Colonic mucosa (tissue), 4 donors: ENCODE data around the gene ISCA2. TPM values are rescaled to one million over a fixed set of nuclear protein-coding genes. Genes with fewer than 3 reads are reported as not detected.

Experiments
- DNase-seq: peaks from one replicate; pipeline ENCODE4 v3.0.0-alpha.2; 2020
- H3K27ac ChIP-seq: fragments of 200-600 bp; one replicate; pipeline ENCODE4 v1.8.0; 2021
- H3K27me3 ChIP-seq: fragments of 200-600 bp; one replicate; pipeline ENCODE4 v1.8.0; 2021
- H3K36me3 ChIP-seq: fragments of 200-600 bp; one replicate; pipeline ENCODE4 v1.8.0; 2021
- H3K4me1 ChIP-seq: fragments of 200-600 bp; one replicate; pipeline ENCODE4 v1.8.0; 2021; ENCODE audit warnings: mild to moderate bottlenecking
- H3K4me3 ChIP-seq: fragments of 200-600 bp; one replicate; pipeline ENCODE4 v1.8.0; 2021
- H3K9ac ChIP-seq, 2 donors: one replicate each; pipeline ENCODE4 v1.7.0; 2013; ENCODE audit warnings: control low read depth in 2 of 2, low read depth in 2 of 2, low read length in 2 of 2
- H3K9me3 ChIP-seq: fragments of 200-600 bp; one replicate; pipeline ENCODE4 v1.8.0; 2021
- CTCF ChIP-seq: fragments of 200-600 bp; IDR thresholded peaks from one replicate; pipeline ENCODE4 v1.8.0; 2022; ENCODE audit warnings: antibody characterized with exemption, mild to moderate bottlenecking
- intact Hi-C: fragments of 100-400 bp; cut with DNase I; formaldehyde crosslinking; loops from one replicate; pipeline ENCODE4 v1.14.1; 2022
- total RNA-seq, 2 donors: library from RNA; stranded (reverse); fragmentation: NEBNext Ultra II Directional in 1 of 2; extraction: Animal tissue kit (Norgen Biotek cat#: 25700) in 1 of 2; gene quantifications; one replicate each; pipeline ENCODE4 v1.2.1, GENCODE V29; 2021
- donor health status: healthy.
- donor health status: DM: no; HTN: no; CAD: no.
- donor health status: DM: no; HTN: no; CAD: no.

ISCA2 gene
- total RNA-seq, 2 donors from 2014 or later, result 42.0 to 43.1 TPM

DNA sequence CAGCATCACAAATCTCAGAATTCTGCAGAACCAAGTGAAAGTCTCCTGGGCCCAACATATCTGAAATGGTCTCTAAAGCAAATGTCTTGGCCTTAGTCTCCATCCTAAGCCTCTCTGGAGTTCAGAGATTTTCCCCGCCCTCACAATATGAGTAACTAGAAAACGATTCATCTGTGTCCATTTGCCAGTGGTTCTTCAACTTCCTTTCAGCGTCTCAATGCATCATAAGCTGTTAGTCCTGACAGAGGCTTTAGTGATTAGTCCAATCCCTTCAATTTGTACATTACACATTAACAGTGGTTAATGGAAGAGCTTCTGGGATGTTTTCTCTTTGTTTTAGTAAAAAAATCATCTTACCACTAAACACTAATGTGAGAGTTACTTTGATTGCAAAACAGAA is 17.9 kb upstream of the ISCA2 start:
- Histone ChIP-seq H3K27me3 (no peaks in the 10 kb centered on the region), H3K4me1 (no peaks in the 10 kb centered on the region), H3K27ac (no peak overlapping the region), H3K4me3 (no peak overlapping the region), H3K9ac (no peak overlapping the region), H3K9me3 (no peaks in the 10 kb centered on the region), H3K36me3 (no peaks in the 10 kb centered on the region)
- intact Hi-C loops, result no loop called here
- no peak for TF ChIP-seq CTCF
- no peak for DNase-seq

- H3K36me3 ChIP-seq, result no peaks in the 10 kb centered on the region
- no peaks in the 10 kb centered on the region for H3K9me3 ChIP-seq
- no peak for DNase-seq
- intact Hi-C loops, result no loop called here
- TF ChIP-seq CTCF, result no peak
- H3K9ac ChIP-seq, result no peak overlapping the region
- no peaks in the 10 kb centered on the region for H3K27me3 ChIP-seq
- H3K4me1 ChIP-seq, result no peaks in the 10 kb centered on the region
- no peak overlapping the region for H3K27ac ChIP-seq
- no peak overlapping the region for H3K4me3 ChIP-seq
Measured at GRCh38 chr14:74476107-74476506, 17.5 kb upstream of the ISCA2 start.

GRCh38 chr14:74476607-74477006 is 17.0 kb upstream of the ISCA2 start:
- Histone ChIP-seq H3K4me3 (no peak overlapping the region), H3K4me1 (no peaks in the 10 kb centered on the region), H3K27me3 (no peaks in the 10 kb centered on the region), H3K27ac (no peak overlapping the region), H3K9me3 (no peaks in the 10 kb centered on the region), H3K36me3 (no peaks in the 10 kb centered on the region), H3K9ac (no peak overlapping the region)
- intact Hi-C loops, result no loop called here
- DNase-seq, result no peak
- TF ChIP-seq CTCF, result no peak

GRCh38 chr14:74478996-74479635 is 14.4 kb upstream of the ISCA2 start:
- Histone ChIP-seq H3K27me3 (no peaks in the 10 kb centered on the region), H3K36me3 (no peaks in the 10 kb centered on the region), H3K4me1 (no peaks in the 10 kb centered on the region), H3K4me3 (no peak overlapping the region), H3K27ac (no peak overlapping the region), H3K9me3 (no peaks in the 10 kb centered on the region), H3K9ac (no peak overlapping the region)
- DNase-seq, result no peak
- intact Hi-C loops, result loop anchor here (2.0 kb wide), 1 partner anchor 116 kb away; no protein-coding TSS in a partner anchor
- TF ChIP-seq CTCF, result no peak

- no peak for DNase-seq
- no peak overlapping the region for H3K27ac ChIP-seq
- no peaks in the 10 kb centered on the region for H3K4me1 ChIP-seq
- no peak overlapping the region for H3K4me3 ChIP-seq
- no peaks in the 10 kb centered on the region for H3K36me3 ChIP-seq
- no peaks in the 10 kb centered on the region for H3K9me3 ChIP-seq
- H3K9ac ChIP-seq, result no peak overlapping the region
- H3K27me3 ChIP-seq, result no peaks in the 10 kb centered on the region
- intact Hi-C loops, result no loop called here
- TF ChIP-seq CTCF, result no peak
Measured at GRCh38 chr14:74480046-74480445, 13.5 kb upstream of the ISCA2 start.
